A673 (cell line): Measurements from ENCODE around the gene ADAMTS7.

Experiments
- EZH2 ChIP-seq: fragments of 200-600 bp; sonication (generic); IDR thresholded peaks from 2 replicates; pipeline ENCODE4 v1.6.1; 2017; ENCODE audit warnings: borderline replicate concordance, low read depth, mild to moderate bottlenecking, mixed read lengths, antibody characterized with exemption, low read length; ENCODE audit not compliant: poor library complexity, severe bottlenecking
- TF ChIP-seq, protein P1 (sequence below): fragments of 300-800, 200-600 bp; sonication (generic); conservative IDR thresholded peaks from 2 replicates; pipeline ENCODE4 v1.5.1; 2017; ENCODE audit warnings: low read depth, mild to moderate bottlenecking, antibody characterized with exemption, low read length, moderate library complexity, mixed read lengths

DNA sequence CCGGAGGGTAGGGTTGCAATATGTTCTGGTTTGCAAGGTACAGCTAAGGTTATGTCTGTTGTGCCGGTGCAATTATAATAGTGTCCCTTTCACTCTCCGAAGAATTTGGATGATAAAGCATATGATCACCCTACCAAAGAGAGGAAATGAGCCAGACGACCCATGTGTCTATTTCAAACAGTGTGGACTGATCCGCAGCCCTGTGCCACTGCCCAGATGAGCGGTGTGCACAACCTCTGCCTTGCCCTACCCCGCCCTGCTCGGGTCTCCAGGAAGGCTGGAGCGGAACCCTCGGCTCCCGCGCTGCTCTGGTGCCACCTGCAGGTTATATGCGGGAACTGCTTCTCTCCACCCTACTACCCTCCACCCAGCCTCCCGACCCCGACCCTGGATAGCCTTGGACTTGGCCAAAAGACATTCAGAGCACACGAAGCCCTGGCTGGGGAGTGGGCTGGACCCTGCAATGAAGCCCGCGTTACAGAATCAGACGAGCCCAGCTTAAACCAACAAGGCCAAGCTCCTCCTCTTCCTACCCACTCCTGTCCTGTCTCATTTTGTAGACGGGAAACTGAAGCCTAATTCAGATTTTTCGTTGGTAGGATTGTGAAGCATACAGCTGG is 101.9 kb downstream of the ADAMTS7 start:
- TF ChIP-seq, protein P1, sequence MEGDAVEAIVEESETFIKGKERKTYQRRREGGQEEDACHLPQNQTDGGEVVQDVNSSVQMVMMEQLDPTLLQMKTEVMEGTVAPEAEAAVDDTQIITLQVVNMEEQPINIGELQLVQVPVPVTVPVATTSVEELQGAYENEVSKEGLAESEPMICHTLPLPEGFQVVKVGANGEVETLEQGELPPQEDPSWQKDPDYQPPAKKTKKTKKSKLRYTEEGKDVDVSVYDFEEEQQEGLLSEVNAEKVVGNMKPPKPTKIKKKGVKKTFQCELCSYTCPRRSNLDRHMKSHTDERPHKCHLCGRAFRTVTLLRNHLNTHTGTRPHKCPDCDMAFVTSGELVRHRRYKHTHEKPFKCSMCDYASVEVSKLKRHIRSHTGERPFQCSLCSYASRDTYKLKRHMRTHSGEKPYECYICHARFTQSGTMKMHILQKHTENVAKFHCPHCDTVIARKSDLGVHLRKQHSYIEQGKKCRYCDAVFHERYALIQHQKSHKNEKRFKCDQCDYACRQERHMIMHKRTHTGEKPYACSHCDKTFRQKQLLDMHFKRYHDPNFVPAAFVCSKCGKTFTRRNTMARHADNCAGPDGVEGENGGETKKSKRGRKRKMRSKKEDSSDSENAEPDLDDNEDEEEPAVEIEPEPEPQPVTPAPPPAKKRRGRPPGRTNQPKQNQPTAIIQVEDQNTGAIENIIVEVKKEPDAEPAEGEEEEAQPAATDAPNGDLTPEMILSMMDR: peak; percentile 89
- TF ChIP-seq EZH2: no peak
